Measurements from ENCODE around the gene HOTAIR. TPM values are rescaled to one million over a fixed set of nuclear protein-coding genes. Genes with fewer than 3 reads are reported as not detected.

Gene HOTAIR
- polyA plus RNA-seq, 1 donor = 2.2 TPM

- DNase-seq = no peak
These were observed 13.9 kb upstream of the HOTAIR start for GRCh38 chr12:53988541-53989226.

GRCh38 chr12:53987787-53988230, 13.1 kb upstream of the HOTAIR start:
- DNase-seq = no peak

GRCh38 chr12:53986686-53987483, 12.1 kb upstream of the HOTAIR start:
- no peak for DNase-seq

GRCh38 chr12:53985994-53986685, 11.4 kb upstream of the HOTAIR start:
- no peak for DNase-seq

GRCh38 chr12:53985692-53985993, 10.9 kb upstream of the HOTAIR start:
- no peak for DNase-seq

GRCh38 chr12:53984901-53985691, 10.3 kb upstream of the HOTAIR start, which contains the start of gene HOXC10:
Gene HOXC10, plus strand, starts transcription at chr12:53985146. Its CDS starts 114 bp downstream, at chr12:53985260.
- DNase-seq = peak; percentile 99

GRCh38 chr12:53983950-53984572, 9.3 kb upstream of the HOTAIR start:
- DNase-seq = no peak

- DNase-seq = no peak
These were observed 8.8 kb upstream of the HOTAIR start for GRCh38 chr12:53983568-53983949.

GRCh38 chr12:53982648-53983567, 8.2 kb upstream of the HOTAIR start:
- DNase-seq = no peak

GRCh38 chr12:53981634-53982565, 7.1 kb upstream of the HOTAIR start:
- no peak for DNase-seq

- no peak for DNase-seq
These were observed 6.2 kb upstream of the HOTAIR start for GRCh38 chr12:53980802-53981496.

GRCh38 chr12:53980104-53980801, 5.5 kb upstream of the HOTAIR start:
- DNase-seq = no peak

- no peak for DNase-seq
These were observed 4.0 kb upstream of the HOTAIR start for GRCh38 chr12:53978477-53979356.

GRCh38 chr12:53977596-53978445, 3.1 kb upstream of the HOTAIR start:
- no peak for DNase-seq

- DNase-seq = no peak
These were observed 2.3 kb upstream of the HOTAIR start for GRCh38 chr12:53976823-53977595.

Data from left kidney (tissue), 2 donors.